ENCODE data around the gene GAS2L1. TPM values are rescaled to one million over a fixed set of nuclear protein-coding genes. Genes with fewer than 3 reads are reported as not detected.

Gene GAS2L1
- total and polyA plus RNA-seq, 2 of the 4 experiments (the other 2 are of a cell fraction) = 1.4 to 15.6 TPM

GRCh38 chr22:29302681-29303465, 3.6 kb upstream of the GAS2L1 start:
- TF ChIP-seq POLR2A (IDR thresholded peaks at IDR 0.05; ENCODE audit: low read depth, low read length) = no peak
- TF ChIP-seq MXI1 (IDR thresholded peaks at IDR 0.05; ENCODE audit: borderline replicate concordance, low read depth, low read length) = no peak
- TF ChIP-seq USF2 (IDR thresholded peaks at IDR 0.05; ENCODE audit: low read depth, low read length) = no peak
- no peak for TF ChIP-seq NFE2L2 (IDR thresholded peaks at IDR 0.05; ENCODE audit: low read depth, low read length)
- TF ChIP-seq BHLHE40 (IDR thresholded peaks at IDR 0.05; ENCODE audit: low read depth, low read length) = no peak
- Histone ChIP-seq H4K8ac (ENCODE audit: low read depth in 2 of 2, low read length in 2 of 2) (no peak overlapping the region), H3K27me3 (ENCODE audit: control insufficient read depth, insufficient read depth, low read length) (no peaks in the 10 kb centered on the region), H3K36me3 (ENCODE audit: control insufficient read depth, insufficient read depth, low read length) (peaks cover 31% of the 10 kb centered on the region), H3K23ac (ENCODE audit: low read depth, low read length) (no peak overlapping the region), H3K9me3 (ENCODE audit: control insufficient read depth, insufficient read depth, low read length) (no peaks in the 10 kb centered on the region), H2AK9ac (replicated peaks; ENCODE audit: low read depth, low read length, poor library complexity) (peak overlapping the region; percentile 42), H2BK15ac (ENCODE audit: low read depth, low read length) (no peak overlapping the region), H2BK5ac (ENCODE audit: low read depth, low read length, poor library complexity, severe bottlenecking) (no peak overlapping the region), H3K4me1 (ENCODE audit: control insufficient read depth, insufficient read depth, low read length) (peaks cover 3% of the 10 kb centered on the region), H3K14ac (replicated peaks; ENCODE audit: low read depth, low read length) (no peak overlapping the region), H3K79me1 (ENCODE audit: low read depth in 1 of 2, low read length in 2 of 2) (peaks cover 7 to 19% of the 10 kb centered on the region in 2 experiments), H3K56ac (ENCODE audit: extremely low read depth, insufficient read depth, low read length) (no peak overlapping the region), H3K4ac (ENCODE audit: low read depth, low read length) (no peak overlapping the region), H4K91ac (ENCODE audit: insufficient read depth, low read depth, low read length) (no peak overlapping the region), H2BK120ac (ENCODE audit: low read depth, low read length) (no peak overlapping the region), H3K18ac (ENCODE audit: low read depth, low read length) (no peak overlapping the region), H2AK5ac (ENCODE audit: low read depth, low read length) (no peak overlapping the region), H4K20me1 (ENCODE audit: insufficient read depth, low read length) (peaks cover 30% of the 10 kb centered on the region), H3K9ac (ENCODE audit: low read depth, low read length) (no peak overlapping the region), H3K9me1 (ENCODE audit: insufficient read depth, low read length) (peaks cover 10% of the 10 kb centered on the region), H3K27ac (ENCODE audit: insufficient read depth, low read length) (no peak overlapping the region), H3K4me3 (ENCODE audit: insufficient read depth, low read depth, low read length) (no peak overlapping the region), H2AFZ (replicated peaks; ENCODE audit: low read length, poor library complexity) (no peak overlapping the region), H4K5ac (ENCODE audit: low read depth, low read length) (no peak overlapping the region), H2BK20ac (ENCODE audit: low read depth, low read length) (no peak overlapping the region), H3K4me2 (ENCODE audit: low read depth, low read length) (no peak overlapping the region)
- dilution Hi-C loops (cut with HindIII; ENCODE audit: low sequenced_read_pairs, unreplicated experiment) = no loop called here
- in situ Hi-C loops (cut with MboI; ENCODE audit: low sequenced_read_pairs) = no loop called here
- ChIA-PET CTCF (no interaction called here), POLR2A (ENCODE audit: unreplicated experiment) (no interaction called here)
- intact Hi-C loops (cut with micrococcal nuclease) = no loop called here
- WGBS, 2 experiments (ENCODE audit: extremely low coverage in 2 of 2, insufficient read length in 1 of 2) = 61% methylated on average over 4 of the region's 13 CpGs; no CpG with 5 or more reads in 1 of the 2 experiments
- no peak for ATAC-seq (ENCODE audit: low read depth)
- no TSS peak for BruUV-seq (replicated peaks)
- DNase-seq = no peak

All from IMR-90 (cell line).